CD4-positive, alpha-beta T cell (primary cell): ENCODE data around the gene ABHD1. TPM values are rescaled to one million over a fixed set of nuclear protein-coding genes. Genes with fewer than 3 reads are reported as not detected.

Experiments
- ATAC-seq: fragments of 200-7000 bp; cut with Tn5 transposase; one replicate; pipeline ENCODE4 v1.10.0; 2022; ENCODE audit warnings: mild to moderate bottlenecking; ENCODE audit not compliant: poor library complexity
- CTCF ChIA-PET: fragments of 350-600 bp; sonication (Branson Sonifier 250); formaldehyde crosslinking; loops from one replicate; lab custom pipeline; 2021; ENCODE audit warnings: antibody characterized with exemption, inconsistent platforms; lab: Charles Lee
- POLR2A ChIA-PET: fragments of 350-600 bp; sonication (Branson Sonifier 250); formaldehyde crosslinking; loops from one replicate; lab custom pipeline; 2021; ENCODE audit warnings: antibody characterized with exemption, inconsistent platforms; lab: Charles Lee
- DNase-seq, 14 experiments: peaks; one replicate each; pipeline ENCODE4 v3.0.0-alpha.2; 2013 to 2020; ENCODE audit warnings: mixed read lengths in 2 of 14
- H3K27ac ChIP-seq, 2 donors: one replicate each; pipeline versions ENCODE4 v1.5.1 to v1.7.0; 2013; ENCODE audit warnings: low read length in 2 of 2, low read depth in 1 of 2, mild to moderate bottlenecking in 1 of 2
- H3K27me3 ChIP-seq, 2 experiments: 1 replicate in 1 of 2; 2 replicates in 1 of 2; pipeline versions ENCODE4 v1.6.1 to v1.7.0; 2013; ENCODE audit warnings: low read length in 2 of 2, control low read depth in 1 of 2, mild to moderate bottlenecking in 1 of 2, moderate library complexity in 1 of 2; ENCODE audit not compliant: insufficient read depth in 2 of 2, control insufficient read depth in 1 of 2
- H3K36me3 ChIP-seq: one replicate; pipeline ENCODE4 v1.6.1; 2013; ENCODE audit warnings: low read length, control low read depth; ENCODE audit not compliant: insufficient read depth
- H3K4me1 ChIP-seq: one replicate; pipeline ENCODE4 v1.6.1; 2013; ENCODE audit warnings: low read length, control low read depth; ENCODE audit not compliant: insufficient read depth
- H3K4me3 ChIP-seq: one replicate; pipeline ENCODE4 v1.5.1; 2013; ENCODE audit warnings: mild to moderate bottlenecking, low read length, moderate library complexity
- H3K9me3 ChIP-seq, 2 experiments: 1 replicate in 1 of 2; 2 replicates in 1 of 2; pipeline versions ENCODE4 v1.6.1 to v1.7.0; 2013; ENCODE audit warnings: low read length in 2 of 2, mild to moderate bottlenecking in 2 of 2, control low read depth in 1 of 2, moderate library complexity in 1 of 2; ENCODE audit not compliant: control insufficient read depth in 1 of 2, insufficient read depth in 1 of 2
- H3K27ac Mint-ChIP-seq: one replicate; pipeline ENCODE4 v1.8.0; 2020; ENCODE audit warnings: mixed read lengths
- H3K27me3 Mint-ChIP-seq: one replicate; pipeline ENCODE4 v1.8.0; 2021; ENCODE audit warnings: mixed read lengths
- H3K36me3 Mint-ChIP-seq: one replicate; pipeline ENCODE4 v1.8.0; 2021; ENCODE audit warnings: low read depth, mixed read lengths
- H3K4me1 Mint-ChIP-seq: one replicate; pipeline ENCODE4 v1.8.0; 2021; ENCODE audit warnings: low read depth, mixed read lengths
- H3K4me3 Mint-ChIP-seq: one replicate; pipeline ENCODE4 v1.8.0; 2020; ENCODE audit warnings: mild to moderate bottlenecking, mixed read lengths
- H3K9me3 Mint-ChIP-seq: one replicate; pipeline ENCODE4 v1.8.0; 2020; ENCODE audit warnings: mixed read lengths
- CTCF ChIP-seq: fragments of 200-600 bp; IDR thresholded peaks from one replicate; pipeline ENCODE4 v1.8.0; 2022; ENCODE audit warnings: antibody characterized with exemption, mild to moderate bottlenecking
- intact Hi-C, 2 experiments: fragments of 100-400 bp; cut with DNase I in 1 of 2; cut with micrococcal nuclease in 1 of 2; formaldehyde crosslinking; loops; one replicate each; pipeline versions ENCODE4 v1.15.1 to v1.9.0; 2023 to 2025; cut with DNase I, micrococcal nuclease
- total RNA-seq, 174 experiments: library from RNA in 2 of 174; stranded (reverse) in 2 of 174; gene quantifications; one replicate each; pipeline ENCODE4 v1.2.3 and lab custom pipeline; 2021 to 2026

The ABHD1 gene
- total RNA-seq, 2 experiments from 2014 or later = 1.0 to 1.3 TPM

- Mint-ChIP-seq H3K27me3 (no peaks in the 10 kb centered on the region), H3K4me1 (peaks cover 25% of the 10 kb centered on the region), H3K9me3 (no peaks in the 10 kb centered on the region), H3K4me3 (peak overlapping the region; percentile 91), H3K27ac (no peak overlapping the region), H3K36me3 (no peaks in the 10 kb centered on the region)
- no peaks in the 10 kb centered on the region for H3K36me3 ChIP-seq
- H3K27ac ChIP-seq = no peak overlapping the region
- TF ChIP-seq CTCF = no peak
- ChIA-PET CTCF (interaction anchor here (1.3 to 1.5 kb wide), 2 partner anchors 9 to 16 kb away, joined by 4 to 6 read pairs; partner anchors contain the start of gene OST4), POLR2A (interaction anchor here (1.1 to 10.2 kb wide), 5 partner anchors 18 to 124 kb away, joined by 3 to 161 read pairs (median 12); partner anchors contain the start of genes ABHD1, AGBL5, ATRAID and OST4)
- no peak for ATAC-seq
- intact Hi-C loops = loop anchor here in 1 of 2 experiments (2.0 to 5.0 kb wide), 3 partner anchors 125 to 284 kb away; partner anchors contain the start of genes ATRAID, EIF2B4, SLC5A6 and SNX17
- H3K4me3 ChIP-seq = no peak overlapping the region
- no peaks in the 10 kb centered on the region for H3K27me3 ChIP-seq
- H3K4me1 ChIP-seq = peaks cover 34% of the 10 kb centered on the region
- no peaks in the 10 kb centered on the region for H3K9me3 ChIP-seq
- no peak for DNase-seq
Measured at GRCh38 chr2:27087823-27088410, 35.7 kb upstream of the ABHD1 start.

GRCh38 chr2:27088634-27089033 is 35.0 kb upstream of the ABHD1 start:
- ChIA-PET CTCF (no interaction called here), POLR2A (interaction anchor here (2.8 to 10.2 kb wide), 3 partner anchors 18 to 123 kb away, joined by 12 to 161 read pairs (median 113); partner anchors contain the start of genes AGBL5, ATRAID, OST4 and SLC5A6)
- no peak overlapping the region for H3K27ac Mint-ChIP-seq
- no peak for ATAC-seq
- no peak for TF ChIP-seq CTCF
- no peaks in the 10 kb centered on the region for H3K36me3 ChIP-seq
- no peaks in the 10 kb centered on the region for H3K9me3 ChIP-seq
- H3K4me3 ChIP-seq = no peak overlapping the region
- peak overlapping the region; percentile 69 for H3K4me3 Mint-ChIP-seq
- intact Hi-C loops = loop anchor here in 1 of 2 experiments (5.0 kb wide), 2 partner anchors 126 to 284 kb away; partner anchors contain the start of genes EIF2B4 and SNX17
- H3K4me1 ChIP-seq = peaks cover 34% of the 10 kb centered on the region
- H3K27ac ChIP-seq = no peak overlapping the region
- no peaks in the 10 kb centered on the region for H3K27me3 Mint-ChIP-seq
- H3K27me3 ChIP-seq = no peaks in the 10 kb centered on the region
- no peaks in the 10 kb centered on the region for H3K9me3 Mint-ChIP-seq
- no peaks in the 10 kb centered on the region for H3K36me3 Mint-ChIP-seq
- peaks cover 25% of the 10 kb centered on the region for H3K4me1 Mint-ChIP-seq
- DNase-seq = no peak

GRCh38 chr2:27089111-27089954 is 34.3 kb upstream of the ABHD1 start:
- POLR2A ChIA-PET = interaction anchor here (1.0 to 10.2 kb wide), 4 partner anchors 18 to 122 kb away, joined by 3 to 113 read pairs (median 8); partner anchors contain the start of genes AGBL5, ATRAID, OST4 and SLC5A6
- Histone ChIP-seq H3K4me3 (no peak overlapping the region), H3K27ac (no peak overlapping the region), H3K36me3 (no peaks in the 10 kb centered on the region), H3K9me3 (no peaks in the 10 kb centered on the region), H3K27me3 (no peaks in the 10 kb centered on the region), H3K4me1 (peaks cover 34% of the 10 kb centered on the region)
- Mint-ChIP-seq H3K27ac (peak overlapping the region; percentile 20), H3K27me3 (no peaks in the 10 kb centered on the region), H3K36me3 (no peaks in the 10 kb centered on the region), H3K4me1 (peaks cover 25% of the 10 kb centered on the region), H3K4me3 (peak overlapping the region; percentile 69), H3K9me3 (no peaks in the 10 kb centered on the region)
- intact Hi-C loops = loop anchor here in 1 of 2 experiments (5.0 kb wide), 2 partner anchors 127 to 283 kb away; partner anchors contain the start of genes EIF2B4 and SNX17
- CTCF ChIA-PET = interaction anchor here (0.7 kb wide), 1 partner anchor 44 kb away, joined by 3 read pairs; no protein-coding TSS in a partner anchor
- no peak for DNase-seq
- ATAC-seq = no peak
- TF ChIP-seq CTCF = no peak
